KMS-11 (cell line): ENCODE measurements around the gene RTN4RL1.

ENCODE experiments used
- H2AFZ ChIP-seq: fragments of 200-600 bp; sonication (generic); 2 replicates; pipeline ENCODE4 v1.6.1; 2016; ENCODE audit warnings: antibody characterized with exemption, mixed run types, low read depth
- H3K27ac ChIP-seq: fragments of 200-600 bp; sonication (generic); 2 replicates; pipeline ENCODE4 v1.6.1; 2016; ENCODE audit warnings: mild to moderate bottlenecking, mixed run types
- H3K27me3 ChIP-seq: fragments of 200-600 bp; sonication (generic); 2 replicates; pipeline ENCODE4 v1.6.1; 2017; ENCODE audit warnings: mild to moderate bottlenecking, low read depth, mixed run types, moderate library complexity; ENCODE audit not compliant: insufficient read depth
- H3K36me3 ChIP-seq: fragments of 200-600 bp; sonication (generic); 2 replicates; pipeline ENCODE4 v1.6.1; 2017; ENCODE audit warnings: mild to moderate bottlenecking, mixed run types; ENCODE audit not compliant: insufficient read depth
- H3K4me1 ChIP-seq: fragments of 200-600 bp; sonication (generic); 2 replicates; pipeline ENCODE4 v1.6.1; 2016; ENCODE audit warnings: mild to moderate bottlenecking, low read depth, mixed run types; ENCODE audit not compliant: poor library complexity, severe bottlenecking
- H3K4me2 ChIP-seq: fragments of 200-600 bp; sonication (generic); 2 replicates; pipeline ENCODE4 v1.7.0; 2016; ENCODE audit warnings: mild to moderate bottlenecking, mixed run types
- H3K4me3 ChIP-seq: fragments of 200-600 bp; sonication (generic); IDR thresholded peaks from 2 replicates; pipeline ENCODE4 v1.6.1; 2017; ENCODE audit warnings: low read depth, low read length, mixed read lengths; ENCODE audit not compliant: insufficient read depth
- H3K79me2 ChIP-seq: fragments of 200-600 bp; sonication (generic); 2 replicates; pipeline ENCODE4 v1.6.1; 2016; ENCODE audit warnings: low read depth, mixed run types; ENCODE audit not compliant: insufficient read depth
- H3K9ac ChIP-seq: fragments of 200-600 bp; sonication (generic); 2 replicates; pipeline ENCODE4 v1.6.1; 2016; ENCODE audit warnings: mild to moderate bottlenecking, mixed run types
- H4K20me1 ChIP-seq: fragments of 200-600 bp; sonication (generic); 2 replicates; pipeline ENCODE4 v1.6.1; 2016; ENCODE audit warnings: mild to moderate bottlenecking, mixed run types; ENCODE audit not compliant: insufficient read depth
- TF ChIP-seq, protein P1 (sequence below): fragments of 200-600 bp; sonication (generic); conservative IDR thresholded peaks from 2 replicates; pipeline ENCODE4 v1.6.1; 2017; ENCODE audit warnings: low read depth, mild to moderate bottlenecking, antibody characterized with exemption, low read length, moderate library complexity, mixed read lengths

RTN4RL1 gene

GRCh38 chr17:2028737-2029136 lies 3.6 kb upstream of the RTN4RL1 start:
- no peak overlapping the region for H3K9ac ChIP-seq
- H3K27ac ChIP-seq, result no peak overlapping the region
- H4K20me1 ChIP-seq, result no peaks in the 10 kb centered on the region
- H3K27me3 ChIP-seq, result peaks cover 27% of the 10 kb centered on the region; the same call in 1 of the 2 replicates
- no peak overlapping the region for H3K4me2 ChIP-seq
- H3K36me3 ChIP-seq, result no peaks in the 10 kb centered on the region
- H3K79me2 ChIP-seq, result no peaks in the 10 kb centered on the region; the same call in 1 of the 2 replicates
- no peak overlapping the region for H3K4me3 ChIP-seq
- TF ChIP-seq, protein P1, sequence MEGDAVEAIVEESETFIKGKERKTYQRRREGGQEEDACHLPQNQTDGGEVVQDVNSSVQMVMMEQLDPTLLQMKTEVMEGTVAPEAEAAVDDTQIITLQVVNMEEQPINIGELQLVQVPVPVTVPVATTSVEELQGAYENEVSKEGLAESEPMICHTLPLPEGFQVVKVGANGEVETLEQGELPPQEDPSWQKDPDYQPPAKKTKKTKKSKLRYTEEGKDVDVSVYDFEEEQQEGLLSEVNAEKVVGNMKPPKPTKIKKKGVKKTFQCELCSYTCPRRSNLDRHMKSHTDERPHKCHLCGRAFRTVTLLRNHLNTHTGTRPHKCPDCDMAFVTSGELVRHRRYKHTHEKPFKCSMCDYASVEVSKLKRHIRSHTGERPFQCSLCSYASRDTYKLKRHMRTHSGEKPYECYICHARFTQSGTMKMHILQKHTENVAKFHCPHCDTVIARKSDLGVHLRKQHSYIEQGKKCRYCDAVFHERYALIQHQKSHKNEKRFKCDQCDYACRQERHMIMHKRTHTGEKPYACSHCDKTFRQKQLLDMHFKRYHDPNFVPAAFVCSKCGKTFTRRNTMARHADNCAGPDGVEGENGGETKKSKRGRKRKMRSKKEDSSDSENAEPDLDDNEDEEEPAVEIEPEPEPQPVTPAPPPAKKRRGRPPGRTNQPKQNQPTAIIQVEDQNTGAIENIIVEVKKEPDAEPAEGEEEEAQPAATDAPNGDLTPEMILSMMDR, result no peak
- peaks cover 3% of the 10 kb centered on the region for H3K4me1 ChIP-seq
- H2AFZ ChIP-seq, result no peak overlapping the region

GRCh38 chr17:2028234-2028614 lies 3.1 kb upstream of the RTN4RL1 start:
- H3K4me1 ChIP-seq, result peaks cover 3% of the 10 kb centered on the region
- H3K79me2 ChIP-seq, result no peaks in the 10 kb centered on the region; the same call in 1 of the 2 replicates
- H3K27me3 ChIP-seq, result peaks cover 27% of the 10 kb centered on the region; the same call in 1 of the 2 replicates
- no peak overlapping the region for H3K9ac ChIP-seq
- no peak overlapping the region for H3K4me3 ChIP-seq
- no peak overlapping the region for H2AFZ ChIP-seq
- TF ChIP-seq, protein P1, result no peak
- no peaks in the 10 kb centered on the region for H3K36me3 ChIP-seq
- H4K20me1 ChIP-seq, result no peaks in the 10 kb centered on the region
- H3K4me2 ChIP-seq, result no peak overlapping the region
- H3K27ac ChIP-seq, result no peak overlapping the region

DNA sequence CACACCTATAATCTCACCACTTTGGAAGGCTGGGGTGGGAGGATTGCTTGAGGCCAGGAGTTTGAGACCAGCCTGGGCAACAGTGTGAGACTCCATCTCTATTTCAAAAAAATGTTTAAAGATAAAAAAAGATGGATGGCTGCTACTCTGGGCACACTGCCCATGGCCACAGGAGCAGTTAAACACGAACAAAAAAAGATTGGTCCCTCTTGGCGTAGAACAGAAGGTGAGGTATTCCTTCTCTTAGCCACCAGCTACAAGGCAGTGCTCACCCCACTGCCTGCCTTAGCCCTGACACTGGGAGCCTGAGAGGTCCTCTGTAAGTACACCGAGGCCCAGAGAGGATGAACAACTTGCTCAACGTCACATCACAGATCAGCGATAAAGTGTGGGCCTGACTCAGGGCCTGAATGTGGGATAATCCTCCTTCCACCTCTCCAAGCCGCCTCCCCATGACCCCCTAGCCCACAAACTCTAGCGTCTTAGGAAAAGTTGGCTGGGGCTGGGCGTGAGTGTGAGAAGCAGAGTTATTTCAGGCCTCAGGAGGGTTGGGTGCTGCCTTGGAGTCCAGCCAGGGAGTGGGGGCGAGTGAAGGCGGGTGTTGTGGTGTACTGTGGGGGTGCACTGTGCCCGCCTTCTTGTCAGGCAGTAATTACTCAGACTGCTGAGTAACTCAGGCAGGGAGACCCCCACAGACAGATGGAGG lies 2.5 kb upstream of the RTN4RL1 start:
- Histone ChIP-seq H3K4me1 (peaks cover 3% of the 10 kb centered on the region), H3K9ac (no peak overlapping the region), H3K36me3 (no peaks in the 10 kb centered on the region), H2AFZ (no peak overlapping the region), H3K4me2 (no peak overlapping the region), H3K27ac (no peak overlapping the region), H4K20me1 (no peaks in the 10 kb centered on the region), H3K79me2 (no peaks in the 10 kb centered on the region; the same call in 1 of the 2 replicates), H3K27me3 (peaks cover 27% of the 10 kb centered on the region; the same call in 1 of the 2 replicates), H3K4me3 (no peak overlapping the region)
- TF ChIP-seq, protein P1, result no peak

- Histone ChIP-seq H3K27ac (no peak overlapping the region), H3K36me3 (no peaks in the 10 kb centered on the region)
Observed at GRCh38 chr17:2025622-2026309, 632 bp upstream of the RTN4RL1 start.

More at GRCh38 chr17:2025622-2026309, 632 bp upstream of the RTN4RL1 start:
- Histone ChIP-seq H4K20me1 (no peaks in the 10 kb centered on the region), H3K9ac (no peak overlapping the region), H3K4me3 (no peak overlapping the region), H3K4me1 (peaks cover 3% of the 10 kb centered on the region), H3K4me2 (no peak overlapping the region), H2AFZ (no peak overlapping the region), H3K79me2 (no peaks in the 10 kb centered on the region; the same call in 1 of the 2 replicates), H3K27me3 (peaks cover 31% of the 10 kb centered on the region; the same call in 1 of the 2 replicates)
- TF ChIP-seq, protein P1, result no peak
